HS-5 (cell line): ENCODE results near the gene NCAM1.
"Not testable (repeated sequence)": the region's sequence is repeated elsewhere in the genome, so short reads cannot be mapped to it uniquely, and the experiment has no call there.

Experiments used
- DNase-seq: peaks from one replicate; pipeline ENCODE4 v3.0.0-alpha.2; 2012; ENCODE audit warnings: low read depth

The NCAM1 gene

DNA sequence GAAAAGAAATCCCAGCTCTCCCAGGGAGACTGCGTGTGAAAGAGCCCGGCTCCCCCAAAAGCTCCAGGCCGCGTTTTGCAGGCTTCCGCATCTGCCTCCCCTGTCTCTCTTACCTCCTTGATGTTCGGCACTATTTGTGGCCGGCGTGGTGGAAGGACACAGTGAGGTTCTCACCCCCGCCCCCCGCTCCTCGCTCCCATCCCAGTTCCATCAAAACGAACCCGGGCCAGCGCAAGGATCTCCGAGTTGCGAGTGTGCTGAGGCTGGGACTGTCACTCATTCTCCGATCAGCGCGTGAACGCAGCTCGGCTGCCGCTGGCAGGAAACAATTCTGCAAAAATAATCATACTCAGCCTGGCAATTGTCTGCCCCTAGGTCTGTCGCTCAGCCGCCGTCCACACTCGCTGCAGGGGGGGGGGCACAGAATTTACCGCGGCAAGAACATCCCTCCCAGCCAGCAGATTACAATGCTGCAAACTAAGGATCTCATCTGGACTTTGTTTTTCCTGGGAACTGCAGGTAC, at the start of gene NCAM1:
NCAM1 (plus strand) TSS at position 275 of the 523 bp plus-strand sequence.
- no peak for DNase-seq

DNA sequence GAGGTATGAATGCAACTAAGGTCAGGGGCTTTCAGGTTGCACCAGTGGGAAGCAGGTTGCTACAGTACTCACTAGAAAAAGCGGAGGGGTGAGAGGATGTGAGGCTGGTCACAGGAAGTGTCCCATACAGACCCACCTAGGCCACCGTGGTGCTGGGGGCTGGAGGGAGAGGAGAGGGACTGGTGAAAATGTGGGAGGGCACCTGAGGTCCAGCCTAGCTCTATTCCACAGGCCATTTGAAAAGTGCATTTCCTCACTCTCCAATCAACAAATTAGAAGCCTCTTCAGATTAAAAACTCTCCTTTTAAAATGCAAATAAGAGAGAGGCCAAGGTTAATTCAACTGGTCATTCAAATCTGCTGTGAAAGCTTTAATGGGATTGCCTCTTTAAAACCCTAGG, 38.6 kb upstream of the NCAM1 start:
- no peak for DNase-seq

DNA sequence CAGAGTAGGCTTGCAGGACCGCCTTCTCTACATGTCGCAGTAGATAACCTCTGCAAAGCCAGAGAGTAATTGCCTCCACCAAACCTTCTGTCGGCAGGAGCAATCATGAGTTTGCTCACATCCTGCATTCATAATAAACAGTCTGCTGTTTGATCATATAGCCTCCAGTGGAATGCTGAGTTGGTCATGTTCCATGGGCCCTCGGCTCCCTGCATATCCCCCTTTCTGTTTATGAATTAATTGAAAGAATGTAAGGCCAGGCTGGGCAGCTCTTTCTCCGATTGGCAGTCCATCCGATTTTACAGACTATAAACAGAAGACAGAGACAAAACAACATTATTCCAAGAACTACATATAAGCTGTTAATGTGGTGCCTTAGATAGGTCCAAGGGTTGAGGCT, 36.4 kb upstream of the NCAM1 start:
- not testable (repeated sequence) for DNase-seq

GRCh38 chr11:112925516-112926310, 35.5 kb upstream of the NCAM1 start:
- DNase-seq = no peak

DNA sequence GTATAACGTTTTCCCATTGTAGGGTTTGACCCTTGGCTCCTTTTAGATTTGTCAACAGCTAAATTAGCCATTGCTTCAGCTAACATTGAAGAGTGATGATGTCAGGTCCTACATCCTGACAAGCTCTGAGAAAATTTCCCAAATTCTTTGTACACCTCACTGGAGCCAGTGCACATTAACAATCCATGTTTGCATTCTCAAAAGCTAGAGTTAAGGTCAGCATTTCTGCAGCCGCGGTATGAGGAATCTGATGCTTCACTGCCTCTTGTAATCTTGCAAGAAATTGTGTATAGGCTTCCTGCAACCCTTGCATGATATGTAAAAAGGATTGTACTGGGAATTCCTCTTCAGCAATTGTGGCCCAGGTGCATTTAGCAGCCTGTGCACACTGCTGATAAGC, 33.1 kb upstream of the NCAM1 start:
- no peak for DNase-seq

GRCh38 chr11:112929432-112929831, 31.8 kb upstream of the NCAM1 start:
- no peak for DNase-seq

DNA sequence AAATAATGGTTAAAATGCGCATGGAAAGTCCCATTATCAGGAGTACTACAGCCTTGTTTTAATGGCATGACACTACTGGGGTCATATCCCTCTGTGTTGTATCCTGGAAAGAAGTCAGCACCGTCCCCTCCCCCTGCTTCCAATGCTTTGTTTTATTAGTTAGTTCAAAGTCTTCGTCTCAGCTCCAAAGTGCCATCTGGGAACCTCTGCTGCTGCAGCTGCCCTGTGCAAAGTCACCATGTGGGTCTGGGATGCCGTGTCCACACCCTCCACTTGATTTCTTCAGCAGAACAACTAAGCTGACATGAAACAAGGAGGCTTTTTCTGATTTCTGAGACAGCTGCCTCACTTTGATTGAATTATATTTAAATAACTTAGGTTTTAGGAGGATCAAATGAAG, 29.5 kb upstream of the NCAM1 start:
- DNase-seq = no peak

DNA sequence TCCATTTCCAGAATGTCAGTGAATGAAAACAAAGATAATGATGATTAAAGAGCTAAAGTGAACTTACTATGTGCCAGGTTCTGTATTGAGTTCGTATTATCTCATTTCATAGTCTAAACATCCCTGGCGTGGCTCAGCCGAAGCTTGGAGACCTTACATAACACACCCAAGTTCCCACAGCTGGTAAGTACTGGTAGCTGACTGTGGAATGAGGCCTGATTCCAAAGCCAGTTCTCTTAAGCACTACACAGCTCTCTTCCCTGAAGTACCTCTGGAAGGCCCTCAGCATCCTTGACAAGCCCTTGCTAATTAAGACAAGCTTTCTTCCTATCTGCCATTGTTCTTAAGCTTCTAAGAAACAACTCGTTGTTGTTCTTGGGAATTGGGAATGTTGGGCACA, 28.6 kb upstream of the NCAM1 start:
- DNase-seq = no peak

DNA sequence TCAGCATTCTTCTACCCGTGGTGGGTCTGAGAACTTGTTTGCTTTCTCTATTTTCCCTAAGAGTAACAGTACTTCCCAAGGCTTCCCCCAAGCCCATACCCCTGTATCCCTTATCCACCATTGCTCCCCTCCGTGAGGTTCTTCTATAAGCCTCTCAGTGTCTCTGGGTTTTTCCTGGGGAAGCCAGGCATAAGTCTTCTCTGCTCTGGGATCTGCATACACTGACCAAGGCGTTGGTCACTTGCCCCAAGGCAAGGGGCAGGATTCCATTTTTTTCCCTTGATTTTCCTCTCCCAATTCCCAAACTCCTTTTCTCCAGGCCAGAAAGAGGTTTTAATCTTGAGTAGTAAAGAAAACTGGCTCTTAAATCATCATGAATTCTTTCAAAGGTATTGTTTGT, 27.2 kb upstream of the NCAM1 start:
- no peak for DNase-seq

DNA sequence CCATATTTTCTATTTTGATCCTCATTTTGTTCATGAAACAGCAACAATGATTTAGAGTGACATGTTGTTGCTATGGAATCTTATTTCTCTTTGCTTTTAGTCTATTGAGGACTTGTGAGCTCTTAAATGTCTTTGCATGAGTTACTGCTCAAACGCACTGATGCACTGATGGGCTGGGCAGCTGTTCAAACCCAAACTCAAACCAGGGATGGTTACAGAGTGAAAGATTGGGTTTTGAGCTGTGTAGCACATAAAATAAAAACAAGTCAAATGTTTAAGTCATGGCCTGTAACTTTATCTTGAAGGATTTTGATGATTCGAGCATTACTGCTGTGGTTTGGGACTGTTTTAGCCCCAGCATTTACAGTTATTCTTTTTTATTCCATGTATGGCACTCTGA, 20.1 kb upstream of the NCAM1 start:
- no peak for DNase-seq

DNA sequence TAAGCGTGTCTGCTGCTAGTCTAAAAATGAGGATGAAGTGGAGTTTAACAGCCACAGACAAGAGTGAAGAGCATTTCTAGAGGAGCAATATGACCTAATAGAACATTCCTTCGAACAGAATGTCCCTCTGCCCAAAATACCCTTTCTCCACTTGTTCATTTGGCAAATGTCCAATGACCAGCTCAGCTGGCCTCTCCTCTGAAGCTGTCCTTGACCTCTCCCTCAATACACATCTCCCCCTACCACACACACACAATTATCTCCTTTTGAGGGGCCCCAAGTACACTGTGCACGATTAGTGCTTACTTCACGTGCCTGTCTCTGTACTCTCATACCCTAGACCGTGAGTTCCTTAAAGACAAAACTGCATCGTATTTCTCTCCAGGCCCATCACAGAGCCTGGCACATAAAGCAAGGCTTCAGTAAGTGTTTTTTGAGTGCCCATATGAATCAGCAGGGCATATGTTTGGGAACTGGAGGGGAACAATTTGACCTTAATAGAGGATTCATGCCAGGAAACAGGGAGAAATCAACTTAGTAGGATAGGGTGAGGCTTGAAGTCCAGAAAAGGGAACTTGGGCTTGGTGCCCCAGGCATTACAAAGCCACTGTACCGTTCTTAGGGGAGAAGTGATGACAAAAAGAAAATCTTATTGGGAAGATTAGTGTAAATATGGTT, 18.1 kb upstream of the NCAM1 start:
- no peak for DNase-seq

- DNase-seq = no peak
These were observed 14.4 kb upstream of the NCAM1 start for GRCh38 chr11:112946866-112947265.

GRCh38 chr11:112949781-112950575, 11.2 kb upstream of the NCAM1 start:
- no peak for DNase-seq

DNA sequence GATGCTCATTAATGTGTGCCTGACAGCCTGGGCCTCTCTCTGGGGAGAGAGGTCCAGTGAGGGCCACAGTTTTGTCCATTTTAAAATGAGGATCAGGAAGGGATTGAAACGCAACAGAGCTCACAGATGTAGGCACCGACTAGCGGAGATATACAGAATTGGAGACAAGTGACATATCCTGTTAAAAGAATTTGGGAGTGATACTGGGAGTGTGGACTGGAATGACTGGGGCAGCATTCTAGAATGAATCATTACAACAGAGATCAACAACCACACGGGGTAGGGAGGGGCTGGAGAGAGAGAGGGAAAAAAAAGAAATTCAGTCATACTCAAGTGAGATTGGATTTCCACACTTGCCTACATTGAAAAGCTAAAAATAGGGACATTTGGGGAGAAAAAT, 2.5 kb upstream of the NCAM1 start:
- DNase-seq = no peak

- DNase-seq = no peak
These were observed 745 bp downstream of the NCAM1 start for GRCh38 chr11:112961751-112962578.

GRCh38 chr11:112962579-112963367, 1.6 kb downstream of the NCAM1 start:
- no peak for DNase-seq

- no peak for DNase-seq
These were observed 2.2 kb downstream of the NCAM1 start for GRCh38 chr11:112963368-112963955.

GRCh38 chr11:112965656-112966055, 4.4 kb downstream of the NCAM1 start:
- no peak for DNase-seq

- DNase-seq = no peak
These were observed 5.3 kb downstream of the NCAM1 start for GRCh38 chr11:112966561-112966960.

GRCh38 chr11:112967082-112967481, 5.9 kb downstream of the NCAM1 start:
- DNase-seq = no peak
